ENCODE measurements around the gene H2BK1.

The H2BK1 gene

GRCh38 chr7:151179287-151179860, 30.9 kb downstream of the H2BK1 start:
- no peak for DNase-seq (ENCODE audit: low read depth, low spot score)

- no peak for DNase-seq (ENCODE audit: low read depth, low spot score)
Measured at GRCh38 chr7:151178831-151179230, 31.5 kb downstream of the H2BK1 start.

- no peak for DNase-seq (ENCODE audit: low read depth, low spot score)
Measured at GRCh38 chr7:151178236-151178635, 32.1 kb downstream of the H2BK1 start.

GRCh38 chr7:151177310-151177709, 33.0 kb downstream of the H2BK1 start:
- no peak for DNase-seq (ENCODE audit: low read depth, low spot score)

GRCh38 chr7:151176401-151176800, 33.9 kb downstream of the H2BK1 start:
- no peak for DNase-seq (ENCODE audit: low read depth, low spot score)

GRCh38 chr7:151175793-151176311, 34.4 kb downstream of the H2BK1 start:
- DNase-seq (ENCODE audit: low read depth, low spot score) = no peak

- DNase-seq (ENCODE audit: low read depth, low spot score) = no peak
Measured at GRCh38 chr7:151175047-151175792, 35.1 kb downstream of the H2BK1 start.

GRCh38 chr7:151174246-151175046, 35.8 kb downstream of the H2BK1 start:
- DNase-seq (ENCODE audit: low read depth, low spot score) = no peak

- no peak for DNase-seq (ENCODE audit: low read depth, low spot score)
Measured at GRCh38 chr7:151173386-151174245, 36.7 kb downstream of the H2BK1 start.

GRCh38 chr7:151172273-151173141, 37.8 kb downstream of the H2BK1 start:
- DNase-seq (ENCODE audit: low read depth, low spot score) = peak; percentile 52

GRCh38 chr7:151168787-151169162, 41.5 kb downstream of the H2BK1 start:
- DNase-seq (ENCODE audit: low read depth, low spot score) = no peak

GRCh38 chr7:151168003-151168786, 42.1 kb downstream of the H2BK1 start:
- DNase-seq (ENCODE audit: low read depth, low spot score) = no peak

GRCh38 chr7:151167197-151167961, 42.9 kb downstream of the H2BK1 start, which contains the start of gene GBX1:
Gene GBX1, minus strand, starts transcription at chr7:151167694. Its CDS starts 146 bp downstream, at chr7:151167548.
- DNase-seq (ENCODE audit: low read depth, low spot score) = no peak

- DNase-seq (ENCODE audit: low read depth, low spot score) = no peak
Measured at GRCh38 chr7:151166629-151167196, 43.6 kb downstream of the H2BK1 start.

GRCh38 chr7:151161757-151162156, 48.5 kb downstream of the H2BK1 start:
- DNase-seq (ENCODE audit: low read depth, low spot score) = no peak
